Gastroesophageal sphincter (tissue), 3 donors: ENCODE measurements around the gene FGF3.

Source experiments
- EP300 ChIP-seq: sonication (generic); formaldehyde crosslinking; IDR thresholded peaks from one replicate; pipeline ENCODE4 v1.6.1; 2017; ENCODE audit warnings: antibody characterized with exemption, mild to moderate bottlenecking
- POLR2A ChIP-seq, 2 donors: fragments of 450-650 bp; IDR thresholded peaks; one replicate each; pipeline ENCODE4 v1.6.1; 2017; ENCODE audit warnings: antibody characterized with exemption in 2 of 2, mild to moderate bottlenecking in 2 of 2, moderate library complexity in 1 of 2
- POLR2AphosphoS5 ChIP-seq: sonication (generic); formaldehyde crosslinking; IDR thresholded peaks from one replicate; pipeline ENCODE4 v1.6.1; 2017; ENCODE audit warnings: antibody characterized with exemption
- TF ChIP-seq, protein P1 (sequence below), 4 experiments: fragments of 200-600 bp in 2 of 4; fragments of 450-650 bp in 2 of 4; sonication (generic) in 1 of 4; IDR thresholded peaks; one replicate each; pipeline ENCODE4 v1.5.1; 2017 to 2019; ENCODE audit warnings: antibody characterized with exemption in 4 of 4, mild to moderate bottlenecking in 2 of 4, moderate library complexity in 2 of 4

DNA sequence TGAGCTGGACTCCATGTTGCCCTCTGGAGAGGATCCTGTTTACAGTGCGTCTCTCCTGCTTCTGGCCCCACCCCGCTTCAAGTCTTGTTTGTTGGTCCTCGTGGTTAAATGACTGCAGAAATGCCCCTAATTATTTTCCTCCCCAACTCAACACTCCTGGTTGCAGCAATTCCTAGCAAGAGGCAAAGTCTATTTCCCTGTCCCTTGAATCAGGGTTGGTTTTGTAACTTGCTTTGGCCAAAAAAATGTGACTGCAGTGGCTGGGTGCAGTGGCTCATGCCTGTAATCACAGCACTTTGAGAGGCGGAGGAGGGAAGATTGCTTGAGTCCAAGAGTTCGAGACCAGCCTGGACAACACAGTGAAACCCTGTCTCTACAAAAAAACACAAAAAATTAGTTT, 41.0 kb upstream of the FGF3 start:
- TF ChIP-seq, protein P1, sequence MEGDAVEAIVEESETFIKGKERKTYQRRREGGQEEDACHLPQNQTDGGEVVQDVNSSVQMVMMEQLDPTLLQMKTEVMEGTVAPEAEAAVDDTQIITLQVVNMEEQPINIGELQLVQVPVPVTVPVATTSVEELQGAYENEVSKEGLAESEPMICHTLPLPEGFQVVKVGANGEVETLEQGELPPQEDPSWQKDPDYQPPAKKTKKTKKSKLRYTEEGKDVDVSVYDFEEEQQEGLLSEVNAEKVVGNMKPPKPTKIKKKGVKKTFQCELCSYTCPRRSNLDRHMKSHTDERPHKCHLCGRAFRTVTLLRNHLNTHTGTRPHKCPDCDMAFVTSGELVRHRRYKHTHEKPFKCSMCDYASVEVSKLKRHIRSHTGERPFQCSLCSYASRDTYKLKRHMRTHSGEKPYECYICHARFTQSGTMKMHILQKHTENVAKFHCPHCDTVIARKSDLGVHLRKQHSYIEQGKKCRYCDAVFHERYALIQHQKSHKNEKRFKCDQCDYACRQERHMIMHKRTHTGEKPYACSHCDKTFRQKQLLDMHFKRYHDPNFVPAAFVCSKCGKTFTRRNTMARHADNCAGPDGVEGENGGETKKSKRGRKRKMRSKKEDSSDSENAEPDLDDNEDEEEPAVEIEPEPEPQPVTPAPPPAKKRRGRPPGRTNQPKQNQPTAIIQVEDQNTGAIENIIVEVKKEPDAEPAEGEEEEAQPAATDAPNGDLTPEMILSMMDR (IDR thresholded peaks at IDR 0.05), result no peak
- no peak for TF ChIP-seq EP300
- no peak for TF ChIP-seq POLR2AphosphoS5
- TF ChIP-seq POLR2A (IDR thresholded peaks at IDR 0.05), result no peak
